Measurements from ENCODE around the gene GPR146.
"Not testable (repeated sequence)": the region's sequence is repeated elsewhere in the genome, so short reads cannot be mapped to it uniquely, and the experiment has no call there.

The GPR146 gene

DNA sequence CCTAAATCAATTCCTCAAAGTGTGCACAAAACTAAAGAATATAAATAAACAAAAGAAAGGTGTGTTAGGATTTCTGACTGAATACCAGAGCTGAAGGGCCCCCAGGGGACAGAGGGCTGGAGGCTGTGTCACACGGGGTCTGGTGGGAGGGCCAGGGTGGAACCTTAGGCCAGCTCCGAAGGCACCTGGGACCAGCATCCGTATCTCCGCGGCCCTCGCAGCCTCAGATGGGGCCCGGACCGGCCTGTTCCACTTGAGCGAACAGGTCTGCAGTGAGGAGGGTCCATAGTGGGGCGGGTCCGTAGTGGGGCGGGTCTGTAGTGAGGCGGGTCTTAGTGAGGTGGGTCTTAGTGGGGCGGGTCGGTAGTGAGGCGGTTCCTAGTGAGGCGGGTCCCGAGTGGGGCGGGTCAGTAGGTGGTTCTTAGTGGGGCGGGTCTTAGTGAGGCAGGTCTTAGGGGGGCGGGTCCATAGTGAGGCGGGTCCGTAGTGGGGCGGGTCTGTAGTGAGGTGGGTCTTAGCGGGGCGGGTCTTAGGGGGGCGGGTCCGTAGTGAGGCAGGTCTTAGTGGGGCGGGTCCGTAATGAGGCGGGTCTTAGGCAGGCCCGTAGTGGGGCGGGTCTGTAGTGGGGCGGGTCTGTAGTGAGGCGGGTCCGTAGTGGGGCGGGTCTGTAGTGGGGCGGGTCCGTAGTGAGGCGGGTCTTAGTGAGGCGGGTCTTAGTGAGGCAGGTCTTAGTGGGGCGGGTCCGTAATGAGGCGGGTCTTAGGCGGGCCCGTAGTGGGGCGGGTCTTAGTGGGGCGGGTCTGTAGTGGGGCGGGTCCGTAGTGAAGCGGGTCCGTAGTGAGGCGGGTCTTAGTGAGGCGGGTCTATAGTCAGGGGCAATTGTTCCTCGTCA, 15.1 kb downstream of the GPR146 start:
- DNase-seq (ENCODE audit: low read depth): no peak

DNA sequence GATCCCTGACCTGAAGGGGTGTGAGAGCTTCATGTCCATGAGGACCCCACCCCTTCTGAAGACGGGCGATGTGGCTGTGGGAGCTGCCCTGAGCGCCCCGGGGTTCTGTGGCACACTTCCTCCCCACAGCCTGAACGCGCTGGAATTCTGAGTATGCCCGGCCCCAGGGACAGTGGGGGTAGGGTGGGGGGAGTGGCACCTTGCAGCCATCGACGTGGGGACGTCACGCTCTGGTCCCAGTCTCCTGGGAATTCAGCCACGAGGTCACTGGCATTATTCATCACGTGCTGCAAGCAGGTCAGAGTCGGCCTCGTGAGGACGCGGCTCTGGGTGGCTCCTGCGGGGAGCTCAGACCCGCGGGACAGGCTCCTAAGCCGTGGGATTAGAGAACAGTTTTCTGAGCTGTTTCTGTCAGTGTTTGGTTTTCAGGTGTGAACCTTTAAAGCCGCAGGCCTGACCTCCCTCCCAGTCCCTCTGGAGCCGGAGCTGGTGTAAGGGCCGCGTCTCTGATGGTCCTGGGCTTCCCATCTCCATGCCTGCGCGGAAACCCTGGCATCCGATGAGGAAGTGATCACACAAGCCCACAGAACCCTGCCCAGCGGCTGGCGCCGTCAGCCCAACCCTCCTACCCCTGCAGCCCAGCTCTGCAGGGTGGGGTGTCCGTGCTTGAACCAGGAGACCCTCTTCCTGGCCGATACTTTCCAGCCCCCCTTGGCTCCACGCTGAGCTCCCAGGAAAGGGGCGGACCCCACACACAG, 16.1 kb downstream of the GPR146 start:
- no peak for DNase-seq (ENCODE audit: low read depth)

DNA sequence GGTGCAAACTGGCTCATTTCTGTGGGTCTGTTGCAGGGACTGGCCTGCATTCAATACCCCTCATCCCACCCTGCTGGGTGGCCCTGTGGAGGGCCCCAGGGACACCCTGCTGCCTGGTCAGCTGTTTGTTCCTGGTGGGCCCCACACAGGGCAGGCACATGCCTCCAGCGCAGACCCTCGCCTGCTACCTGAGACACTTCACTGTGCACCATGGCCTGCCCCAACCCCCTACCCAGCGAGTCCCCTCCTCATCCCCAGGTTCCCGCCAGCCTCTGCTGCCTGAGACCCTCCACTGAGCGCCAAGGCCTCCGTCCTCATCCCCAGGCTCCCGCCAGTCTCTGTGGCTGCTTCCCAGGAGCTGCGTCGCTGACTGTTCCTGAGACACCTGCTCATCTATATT, 16.8 kb downstream of the GPR146 start:
- DNase-seq (ENCODE audit: low read depth): no peak

DNA sequence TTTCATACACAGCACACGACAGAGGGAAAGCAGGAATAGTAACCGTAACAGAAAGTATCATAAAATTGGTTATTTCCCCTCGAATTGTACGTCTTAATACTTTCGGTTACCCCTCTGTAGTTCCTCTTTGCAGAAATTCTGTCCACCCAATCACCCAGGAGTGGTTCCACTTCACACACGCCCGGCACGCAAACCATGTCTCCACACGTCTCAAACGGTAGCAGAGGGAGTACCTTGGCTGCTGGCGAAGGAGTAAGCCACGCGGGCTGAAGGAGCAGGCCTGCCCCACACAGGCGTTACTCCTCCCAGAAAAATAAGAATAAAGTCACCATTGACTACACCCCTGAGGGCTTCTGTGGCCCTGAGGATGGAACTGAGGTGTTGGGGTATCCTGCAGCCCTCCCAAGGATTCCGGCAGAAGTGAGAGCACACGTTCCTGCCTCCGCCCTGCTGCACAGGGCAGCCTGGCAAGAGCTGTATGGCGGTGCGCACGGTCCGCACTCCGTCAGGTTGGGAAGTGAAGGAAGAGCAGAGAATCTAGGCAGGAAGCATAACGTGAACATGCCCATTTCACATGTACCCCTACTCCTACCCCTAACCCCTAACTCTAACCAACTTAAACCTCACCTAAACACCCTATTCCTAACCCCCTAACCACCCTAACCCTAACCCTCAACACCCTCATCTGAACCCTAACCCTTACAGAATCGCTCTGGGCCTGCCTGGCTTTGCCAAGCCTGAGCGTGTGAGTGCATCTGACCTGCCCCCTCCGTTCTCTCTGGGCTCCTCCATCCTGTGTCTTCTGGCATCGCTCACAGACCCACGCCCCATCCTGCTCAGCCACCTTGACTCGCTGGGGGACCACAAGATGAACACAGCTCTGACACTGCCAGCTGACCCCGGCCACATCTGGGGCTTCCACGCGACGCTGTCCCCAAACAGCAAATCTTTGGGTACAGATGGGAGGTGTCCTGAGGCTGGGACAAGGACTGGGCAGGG, 18.2 kb downstream of the GPR146 start:
- no peak for DNase-seq (ENCODE audit: low read depth)

DNA sequence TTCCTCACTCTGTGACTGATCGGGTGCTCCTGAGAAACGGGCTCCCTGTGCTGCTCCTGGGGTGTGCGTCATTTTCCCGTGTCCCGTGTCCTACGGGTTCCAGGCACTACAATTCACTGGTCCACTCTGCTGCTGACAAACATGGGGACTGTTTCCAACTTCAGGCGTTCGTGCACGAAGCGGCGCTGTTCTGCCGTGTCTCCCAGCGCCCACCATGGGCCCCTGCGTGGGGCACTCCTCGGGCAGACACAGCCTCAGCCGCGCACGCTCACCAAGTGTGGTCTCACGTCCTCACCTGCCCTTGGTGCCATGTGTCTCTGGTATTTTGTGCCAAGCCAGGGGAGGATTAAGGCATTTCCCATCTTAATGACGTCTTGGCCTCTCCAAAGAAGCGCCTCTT, 19.0 kb downstream of the GPR146 start:
- DNase-seq (ENCODE audit: low read depth): no peak

DNA sequence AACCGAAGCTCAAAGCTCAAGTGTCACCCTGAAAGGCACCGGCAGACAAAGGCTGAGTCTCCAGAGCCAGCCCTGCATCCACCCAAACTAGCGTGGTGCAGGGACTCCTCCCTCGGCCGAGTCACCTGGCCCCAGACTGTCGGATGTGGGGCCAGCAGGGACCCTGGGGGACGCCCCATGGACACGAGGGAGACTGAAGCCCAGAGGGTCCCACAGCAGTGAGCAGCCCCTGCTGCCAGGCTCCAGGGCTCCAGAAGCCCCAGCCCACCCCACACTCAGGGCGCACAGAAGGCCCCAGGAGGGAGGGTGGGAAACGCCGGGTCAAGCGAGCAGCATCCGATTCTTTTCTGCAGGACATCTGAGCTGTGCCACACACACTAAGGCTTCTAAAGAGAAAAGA, 20.2 kb downstream of the GPR146 start:
- no peak for DNase-seq (ENCODE audit: low read depth)

DNA sequence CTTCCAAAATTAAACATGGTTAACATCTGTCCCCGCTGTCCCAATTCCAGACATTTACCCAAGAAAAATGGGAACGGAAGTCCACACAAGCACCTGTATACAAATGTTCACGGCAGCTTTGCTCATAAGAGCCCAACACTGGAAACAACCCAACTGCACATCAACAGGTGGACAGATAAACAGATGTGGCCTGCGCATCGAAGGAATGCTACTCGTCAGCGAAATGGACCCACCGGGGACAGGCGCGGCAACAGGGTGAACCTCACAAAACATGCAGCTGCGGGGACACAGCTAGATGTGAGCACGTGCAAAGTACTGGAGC, 20.9 kb downstream of the GPR146 start:
- DNase-seq (ENCODE audit: low read depth): no peak

DNA sequence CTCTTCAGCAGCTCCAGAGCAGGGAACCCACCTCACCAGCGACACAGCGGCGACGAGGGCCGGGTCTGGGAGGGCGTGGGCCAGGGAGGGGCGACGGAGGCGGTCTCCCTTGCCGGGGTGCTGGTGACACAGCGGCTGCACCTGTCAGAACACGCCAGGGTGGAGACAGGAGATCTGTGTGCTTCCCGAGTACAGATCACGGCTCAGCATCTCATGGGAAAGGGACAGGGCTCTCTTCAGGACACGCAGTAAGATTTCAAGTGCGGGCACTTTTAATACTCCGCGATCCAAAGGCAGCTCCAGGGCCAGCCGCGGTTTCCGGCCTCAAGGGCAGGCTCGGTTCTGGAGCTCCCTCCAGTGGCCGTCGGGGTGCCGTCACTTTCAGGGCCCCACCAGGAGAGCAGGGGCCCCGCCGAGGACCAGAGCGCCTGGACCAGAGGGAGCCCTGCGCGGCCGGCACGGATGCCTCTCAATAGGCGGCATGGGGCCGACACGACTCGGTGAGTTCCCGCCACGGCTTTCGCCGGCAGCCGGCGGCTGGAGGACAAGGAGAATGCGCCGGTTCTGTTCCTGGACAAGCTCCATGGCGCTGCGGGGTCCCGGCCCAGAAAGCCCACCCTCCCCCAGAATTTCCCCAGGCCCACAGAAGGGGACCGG, 21.4 kb downstream of the GPR146 start:
- no peak for DNase-seq (ENCODE audit: low read depth)

DNA sequence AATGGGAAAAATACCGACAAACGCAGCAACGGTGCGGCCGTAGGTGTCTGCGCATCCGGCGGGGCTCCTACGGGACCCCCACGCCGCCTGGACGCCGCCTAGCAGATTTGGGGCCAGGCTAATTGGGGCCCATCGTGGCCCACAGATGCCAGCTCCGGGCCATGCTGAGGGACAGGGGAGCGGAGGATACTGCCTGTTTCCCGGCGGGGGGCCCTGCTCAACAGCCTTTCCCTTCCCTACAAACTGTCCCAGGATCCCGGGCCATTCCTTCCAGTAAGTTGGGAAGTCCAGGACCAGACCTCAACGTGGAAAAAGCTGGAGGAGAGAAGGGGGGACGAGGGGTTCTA, 21.9 kb downstream of the GPR146 start:
- no peak for DNase-seq (ENCODE audit: low read depth)

DNA sequence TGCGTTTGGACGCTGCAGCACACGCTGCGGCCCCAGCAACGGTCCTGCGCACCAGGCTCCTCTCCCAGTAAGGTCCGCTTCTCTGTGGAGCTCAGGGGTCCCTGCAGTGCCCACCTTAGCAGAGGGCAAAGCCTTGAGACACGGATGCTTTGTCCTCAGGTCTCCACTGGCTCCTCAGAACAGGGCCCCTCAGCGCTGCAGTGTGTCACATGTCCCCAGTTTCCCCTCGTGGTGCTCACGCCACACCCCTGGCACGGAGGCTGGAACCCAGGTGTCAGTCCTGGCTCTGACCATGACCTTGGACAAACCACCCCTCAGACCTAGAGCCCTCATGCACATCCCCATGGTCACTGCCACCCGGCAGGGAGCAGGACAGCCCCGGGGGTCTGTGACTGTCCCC, 23.7 kb downstream of the GPR146 start:
- DNase-seq (ENCODE audit: low read depth): no peak

DNA sequence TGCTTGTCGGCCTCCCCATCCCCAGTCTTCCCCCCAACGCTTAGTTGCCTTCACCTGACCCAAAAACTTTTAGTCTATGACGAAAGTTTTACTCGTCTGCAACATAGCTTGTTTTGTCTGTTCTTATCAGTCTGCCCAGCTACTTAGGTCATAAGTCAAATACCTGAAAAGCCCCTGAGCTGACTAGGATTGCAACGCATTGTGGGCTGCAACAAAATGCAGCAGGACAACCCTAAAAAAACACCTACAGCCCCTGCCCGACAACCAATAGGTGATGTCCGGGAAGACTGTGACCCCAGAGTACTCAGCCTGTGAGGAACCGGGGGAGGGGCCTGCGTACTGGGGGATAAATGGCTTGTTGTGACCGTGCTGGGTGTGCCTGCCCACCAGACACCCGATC, 24.3 kb downstream of the GPR146 start:
- no peak for DNase-seq (ENCODE audit: low read depth)

DNA sequence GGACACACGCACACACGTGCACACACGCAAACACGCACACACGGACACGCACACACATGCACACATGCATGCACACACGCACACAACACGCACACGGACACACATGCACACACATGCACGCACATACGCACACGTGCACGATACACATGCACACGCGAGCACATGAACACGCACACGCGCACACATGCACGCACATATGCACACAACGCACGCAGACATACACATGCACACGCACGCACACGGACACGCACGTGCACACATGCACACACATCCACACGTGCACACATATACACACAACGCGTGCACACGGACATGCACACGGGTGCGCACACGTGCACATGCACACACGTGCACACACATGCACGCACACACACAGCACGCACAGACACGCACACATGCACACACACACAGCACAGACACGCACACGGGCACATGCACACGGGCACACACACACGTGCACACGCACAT, 26.2 kb downstream of the GPR146 start:
- no peak for DNase-seq (ENCODE audit: low read depth)

DNA sequence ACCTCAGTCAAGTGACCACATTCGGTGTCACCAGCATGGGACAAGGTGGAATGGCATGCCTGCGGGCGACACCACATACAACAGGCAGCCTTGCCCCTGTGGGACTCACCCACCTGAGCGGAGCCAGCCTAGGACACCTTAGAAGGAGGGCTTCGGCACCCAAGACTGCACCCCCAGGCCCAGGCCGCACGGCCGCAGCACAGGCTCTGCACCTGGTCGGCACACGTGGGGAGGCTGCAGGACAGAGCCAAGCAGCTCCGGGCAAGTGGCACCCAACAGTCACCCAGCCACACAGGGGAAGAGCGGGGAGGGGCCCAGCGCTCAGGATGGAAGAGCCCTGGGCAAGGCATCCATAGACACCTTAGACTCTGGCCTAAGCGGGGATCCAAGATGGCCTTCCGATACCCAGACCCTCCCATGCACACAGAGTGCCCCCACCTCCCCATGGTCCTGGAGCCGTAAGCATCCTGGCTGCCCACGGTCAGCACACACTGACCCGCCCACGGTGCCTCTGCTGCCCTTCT, 27.4 kb downstream of the GPR146 start:
- no peak for DNase-seq (ENCODE audit: low read depth)

DNA sequence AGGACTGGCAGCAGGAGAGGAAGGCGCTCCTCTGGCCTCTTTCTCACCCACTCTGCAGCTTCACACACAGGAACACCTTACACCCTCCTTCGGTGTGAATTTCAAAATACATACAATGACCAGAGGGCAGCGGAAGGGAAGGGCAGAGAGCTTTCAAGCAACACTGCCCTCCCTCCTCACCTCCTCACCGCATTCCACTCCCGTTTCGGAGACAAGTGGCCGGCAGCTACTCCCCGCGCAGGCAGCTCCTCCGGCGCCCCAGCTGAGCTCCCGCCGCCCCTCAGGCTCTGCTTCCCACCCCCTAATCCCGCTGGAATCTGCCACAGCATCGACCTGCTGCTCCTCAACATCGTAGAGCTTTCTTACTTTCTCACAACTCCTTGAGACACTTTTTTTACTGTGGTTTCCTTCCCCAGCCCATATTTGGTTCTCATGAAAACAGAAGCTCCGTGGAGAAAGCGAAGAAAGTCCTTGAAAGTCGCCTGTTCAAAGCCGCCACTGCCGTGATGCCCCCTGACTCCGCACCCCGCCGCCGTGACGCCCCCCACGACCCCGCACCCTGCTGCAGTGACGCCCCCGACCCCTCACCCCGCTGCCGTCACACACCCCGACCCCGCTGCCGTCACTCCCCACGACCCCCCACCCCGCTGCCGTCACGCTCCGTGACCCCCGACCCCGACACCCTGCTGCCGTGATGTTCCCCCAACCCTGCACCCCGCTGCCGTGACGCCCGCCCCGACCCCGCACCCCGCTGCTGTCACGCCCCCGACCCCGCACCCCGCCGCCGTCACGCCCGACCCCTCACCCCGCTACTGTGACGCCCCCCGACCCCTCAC, 29.0 kb downstream of the GPR146 start:
- DNase-seq (ENCODE audit: low read depth): no peak

DNA sequence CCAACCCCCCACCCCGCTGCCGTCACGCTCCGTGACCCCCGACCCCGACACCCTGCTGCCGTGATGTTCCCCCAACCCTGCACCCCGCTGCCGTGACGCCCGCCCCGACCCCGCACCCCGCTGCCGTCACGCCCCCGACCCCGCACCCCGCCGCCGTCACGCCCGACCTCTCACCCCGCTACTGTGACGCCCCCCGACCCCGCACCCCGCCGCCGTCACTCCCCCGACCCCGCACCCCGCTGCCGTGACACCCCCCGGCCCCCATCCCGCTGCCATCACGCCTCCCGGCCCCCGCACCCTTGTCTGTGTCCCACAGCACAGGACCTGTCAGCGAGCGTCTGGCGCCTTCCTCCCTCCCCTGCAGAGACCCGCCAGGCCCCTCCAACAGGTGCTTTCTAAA, 29.7 kb downstream of the GPR146 start:
- not testable (repeated sequence) for DNase-seq (ENCODE audit: low read depth)

DNA sequence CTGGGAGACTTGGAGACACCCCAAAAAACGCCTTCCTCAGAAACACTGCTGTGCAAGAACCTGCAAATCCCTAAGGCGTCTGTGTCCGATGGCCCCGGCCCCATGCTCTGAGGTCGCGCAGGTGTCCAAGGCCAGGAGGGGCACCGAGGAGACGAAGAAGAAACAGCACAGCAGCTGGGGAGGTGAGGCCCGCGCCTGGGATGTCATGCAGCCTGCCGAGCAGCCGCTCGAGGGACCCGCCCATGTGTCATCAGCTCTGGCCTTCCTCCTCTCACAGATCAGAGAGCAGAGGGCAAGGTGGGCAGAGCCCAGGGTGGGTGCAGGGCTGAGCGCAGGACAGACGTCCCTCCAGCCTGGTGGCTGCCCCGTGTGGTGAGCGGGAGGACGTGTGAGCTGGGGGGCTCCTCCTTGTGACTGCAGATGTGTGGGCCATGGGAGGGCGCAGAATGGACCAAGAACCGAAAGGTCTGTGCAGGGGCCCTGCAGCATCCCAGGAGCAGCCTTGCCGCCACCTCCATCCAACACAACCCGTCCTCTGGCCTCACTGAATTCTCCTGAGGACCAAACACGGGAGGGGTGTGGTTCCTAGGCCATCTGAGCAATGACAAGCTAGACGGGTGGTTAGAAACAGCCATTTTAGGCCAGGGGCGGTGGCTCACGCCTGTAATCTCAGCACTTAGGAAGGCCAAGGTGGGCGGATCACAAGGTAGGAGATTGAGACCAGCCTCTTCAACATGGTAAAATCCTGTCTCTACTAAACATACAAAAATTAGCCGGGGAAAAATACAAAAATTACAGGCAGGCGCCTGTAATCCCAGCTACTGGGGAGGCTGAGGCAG, 30.5 kb downstream of the GPR146 start:
- no peak for DNase-seq (ENCODE audit: low read depth)

DNA sequence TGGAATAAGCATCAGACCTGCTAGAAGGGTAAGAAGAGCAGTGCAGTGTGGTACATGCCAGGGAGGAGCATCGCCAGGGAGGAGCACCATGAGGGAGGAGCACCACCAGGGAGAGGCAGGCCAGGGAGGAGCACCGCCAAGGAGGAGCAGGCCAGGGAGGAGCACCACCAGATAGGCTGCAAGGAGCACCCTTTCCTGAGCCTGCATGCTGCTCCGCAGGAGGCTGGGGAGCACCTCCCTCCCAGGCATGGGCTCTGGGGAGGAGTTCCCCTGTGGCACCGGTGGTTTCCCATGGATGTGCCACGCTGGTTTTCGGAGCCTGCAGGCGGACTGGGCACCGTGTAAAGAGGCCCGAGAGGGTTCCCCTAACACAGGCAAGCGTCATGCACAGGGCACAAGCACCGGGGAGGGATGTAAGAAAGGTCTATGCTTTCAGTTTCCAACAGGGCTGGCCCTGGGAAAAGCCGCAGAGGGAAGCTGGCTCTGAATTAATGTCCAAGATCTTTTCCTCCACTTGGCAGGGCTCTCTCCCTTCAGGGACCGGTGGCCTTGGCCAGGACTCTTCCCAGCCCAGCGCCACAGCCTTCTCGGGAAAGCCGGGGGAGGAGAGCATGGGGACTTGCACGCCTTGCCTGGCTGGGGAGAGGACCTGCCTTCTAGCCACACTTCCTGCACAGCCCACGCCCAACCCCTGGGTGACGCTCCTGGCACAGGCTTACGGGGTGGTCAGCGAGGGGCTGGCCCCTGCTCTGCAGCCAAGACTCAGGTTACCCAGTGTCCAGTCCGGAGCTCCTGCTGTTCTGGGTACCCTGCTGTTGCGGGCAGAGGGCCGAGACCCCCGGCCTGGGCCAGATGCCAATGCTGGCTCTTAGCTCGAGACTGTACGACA, 32.1 kb downstream of the GPR146 start:
- no peak for DNase-seq (ENCODE audit: low read depth)

DNA sequence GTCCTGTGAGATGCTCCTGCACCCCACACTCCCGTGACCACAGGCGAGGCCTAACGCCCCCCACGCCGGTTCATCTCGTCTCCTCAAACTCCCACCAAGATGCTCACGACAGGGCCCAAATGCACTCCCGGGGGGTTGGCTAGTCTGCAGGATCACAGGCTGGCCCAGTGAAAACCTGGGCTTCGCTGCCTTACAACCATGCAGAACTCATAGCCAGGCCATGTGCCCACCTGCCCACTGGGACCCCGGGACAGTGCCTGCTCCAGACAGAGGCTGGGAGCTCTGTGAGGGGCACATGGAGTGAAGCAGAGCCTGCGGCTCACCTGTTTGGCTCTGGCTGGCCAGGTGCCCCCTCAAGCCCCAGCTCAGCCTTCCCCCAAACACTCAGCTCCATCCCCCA, 34.2 kb downstream of the GPR146 start:
- DNase-seq (ENCODE audit: low read depth): no peak

DNA sequence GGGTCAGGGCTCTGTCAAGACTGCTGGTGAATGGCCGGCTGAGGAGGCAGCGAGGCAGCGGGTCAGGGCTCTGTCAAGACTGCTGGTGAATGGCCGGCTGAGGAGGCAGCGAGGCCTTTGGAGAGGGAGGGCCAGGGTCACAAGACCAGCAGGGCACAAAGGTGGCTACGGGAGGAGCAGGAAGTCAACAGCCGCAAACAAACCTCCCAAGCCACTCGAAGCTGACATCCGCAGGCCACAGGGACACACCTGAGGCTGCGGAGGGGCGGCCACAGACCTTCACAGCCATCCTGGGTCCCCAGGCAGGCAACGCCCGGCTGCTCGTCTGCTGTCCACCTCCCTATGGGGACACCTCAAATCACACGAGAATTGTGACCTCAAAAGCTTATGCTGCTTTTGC, 34.6 kb downstream of the GPR146 start:
- DNase-seq (ENCODE audit: low read depth): no peak

Measured in GM04504 (cell line).